ENCODE data around the gene ATG4A. TPM values are rescaled to one million over a fixed set of nuclear protein-coding genes. Genes with fewer than 3 reads are reported as not detected.

Gene ATG4A
- total RNA-seq, 4 donors from 2014 or later = 4.9 to 13.2 (median 8.9) TPM

DNA sequence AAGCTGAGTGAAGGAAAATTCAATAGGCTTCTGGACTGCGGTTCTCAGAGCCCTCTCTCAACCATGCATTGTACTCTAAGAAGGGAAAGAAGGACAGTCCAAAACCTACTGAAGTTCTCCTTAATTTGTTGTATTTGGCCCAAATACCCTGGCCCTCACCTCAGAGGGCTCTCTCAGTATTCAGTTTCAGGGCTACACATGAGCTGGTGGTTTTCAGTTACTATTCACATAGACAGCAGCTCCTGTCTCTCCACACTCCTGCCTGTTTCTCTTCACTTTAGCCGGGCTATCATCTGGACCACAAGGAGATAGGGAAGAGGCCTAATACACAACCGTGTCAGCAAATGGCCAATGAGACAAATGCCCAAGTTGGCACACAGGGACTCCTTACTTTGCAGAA, 66.0 kb downstream of the ATG4A start:
- Histone ChIP-seq H3K4me3 (no peak overlapping the region), H3K4me1 (no peaks in the 10 kb centered on the region), H3K9me3 (no peaks in the 10 kb centered on the region), H3K27ac (no peak overlapping the region), H3K27me3 (no peaks in the 10 kb centered on the region), H3K36me3 (no peaks in the 10 kb centered on the region)
- DNase-seq = no peak
- TF ChIP-seq, protein P1, sequence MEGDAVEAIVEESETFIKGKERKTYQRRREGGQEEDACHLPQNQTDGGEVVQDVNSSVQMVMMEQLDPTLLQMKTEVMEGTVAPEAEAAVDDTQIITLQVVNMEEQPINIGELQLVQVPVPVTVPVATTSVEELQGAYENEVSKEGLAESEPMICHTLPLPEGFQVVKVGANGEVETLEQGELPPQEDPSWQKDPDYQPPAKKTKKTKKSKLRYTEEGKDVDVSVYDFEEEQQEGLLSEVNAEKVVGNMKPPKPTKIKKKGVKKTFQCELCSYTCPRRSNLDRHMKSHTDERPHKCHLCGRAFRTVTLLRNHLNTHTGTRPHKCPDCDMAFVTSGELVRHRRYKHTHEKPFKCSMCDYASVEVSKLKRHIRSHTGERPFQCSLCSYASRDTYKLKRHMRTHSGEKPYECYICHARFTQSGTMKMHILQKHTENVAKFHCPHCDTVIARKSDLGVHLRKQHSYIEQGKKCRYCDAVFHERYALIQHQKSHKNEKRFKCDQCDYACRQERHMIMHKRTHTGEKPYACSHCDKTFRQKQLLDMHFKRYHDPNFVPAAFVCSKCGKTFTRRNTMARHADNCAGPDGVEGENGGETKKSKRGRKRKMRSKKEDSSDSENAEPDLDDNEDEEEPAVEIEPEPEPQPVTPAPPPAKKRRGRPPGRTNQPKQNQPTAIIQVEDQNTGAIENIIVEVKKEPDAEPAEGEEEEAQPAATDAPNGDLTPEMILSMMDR (IDR thresholded peaks at IDR 0.05) = no peak
- intact Hi-C loops (cut with DNase I; ENCODE audit: low total_unique reads) = no loop called here

DNA sequence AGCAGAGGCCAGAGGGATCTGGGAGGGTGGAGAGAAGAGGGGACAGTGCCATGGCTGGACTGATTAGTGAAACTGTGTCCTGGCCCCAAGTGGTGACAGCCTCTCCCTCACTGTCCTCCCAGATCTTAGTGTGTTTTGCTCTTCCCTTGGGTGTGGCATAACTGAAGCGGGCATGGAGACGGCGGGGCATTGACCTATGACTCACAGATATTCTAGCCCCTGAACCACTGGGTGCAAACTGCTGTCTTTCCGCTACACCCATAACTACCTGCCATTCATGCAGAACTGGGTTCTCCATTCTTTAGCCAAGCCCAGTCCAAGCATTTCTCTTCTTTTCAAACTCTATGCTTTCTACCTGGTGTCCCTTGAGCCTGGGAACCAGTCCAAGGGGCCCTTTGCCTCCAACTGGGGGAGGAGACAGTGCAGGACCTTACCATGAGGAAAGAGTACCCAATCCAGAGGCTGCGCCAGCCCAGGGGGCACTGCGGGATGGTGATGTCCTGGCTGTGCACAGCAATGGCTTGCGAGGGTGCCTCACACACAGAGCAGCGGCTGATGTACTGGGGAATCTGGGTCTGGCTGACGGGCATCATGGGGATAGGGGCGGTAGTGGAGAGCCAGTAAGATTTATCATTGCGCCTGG, 67.6 kb downstream of the ATG4A start:
- no peaks in the 10 kb centered on the region for H3K27me3 ChIP-seq
- no peaks in the 10 kb centered on the region for H3K9me3 ChIP-seq
- H3K27ac ChIP-seq = no peak overlapping the region
- no peak overlapping the region for H3K4me3 ChIP-seq
- no peak for DNase-seq
- intact Hi-C loops (cut with DNase I; ENCODE audit: low total_unique reads) = no loop called here
- no peaks in the 10 kb centered on the region for H3K36me3 ChIP-seq
- H3K4me1 ChIP-seq = no peaks in the 10 kb centered on the region
- no peak for TF ChIP-seq POLR2A (IDR thresholded peaks at IDR 0.05)
- TF ChIP-seq, protein P1 (IDR thresholded peaks at IDR 0.05) = no peak

DNA sequence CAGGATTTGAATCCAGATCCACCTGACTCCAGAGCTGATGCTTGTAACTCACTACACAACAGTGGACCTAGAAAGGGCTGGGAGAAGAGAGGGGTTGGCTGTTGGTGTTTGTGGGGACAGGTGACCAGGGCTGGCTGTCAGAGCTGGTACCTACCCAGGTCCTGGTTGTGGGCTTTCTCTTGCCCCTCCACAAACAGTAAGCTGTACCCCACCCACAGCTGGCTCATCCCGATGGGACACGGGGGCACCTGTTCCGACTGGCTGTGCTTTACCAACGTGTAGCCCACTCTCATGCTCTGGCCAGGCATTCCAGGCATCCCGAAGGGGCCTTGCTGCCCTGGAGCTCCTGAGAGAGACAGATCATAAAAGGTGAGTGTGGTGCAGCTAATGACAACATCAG, 68.7 kb downstream of the ATG4A start:
- no peak for DNase-seq
- intact Hi-C loops (cut with DNase I; ENCODE audit: low total_unique reads) = no loop called here
- no peak overlapping the region for H3K4me3 ChIP-seq
- no peaks in the 10 kb centered on the region for H3K9me3 ChIP-seq
- H3K4me1 ChIP-seq = no peaks in the 10 kb centered on the region
- no peak overlapping the region for H3K27ac ChIP-seq
- TF ChIP-seq POLR2A (IDR thresholded peaks at IDR 0.05) = no peak
- TF ChIP-seq, protein P1 (IDR thresholded peaks at IDR 0.05) = no peak
- H3K27me3 ChIP-seq = no peaks in the 10 kb centered on the region
- no peaks in the 10 kb centered on the region for H3K36me3 ChIP-seq

GRCh38 chrX:108162265-108162664, 70.7 kb downstream of the ATG4A start:
- H3K9me3 ChIP-seq = no peaks in the 10 kb centered on the region
- no peak for TF ChIP-seq POLR2A (IDR thresholded peaks at IDR 0.05)
- TF ChIP-seq, protein P1 (IDR thresholded peaks at IDR 0.05) = no peak
- no peaks in the 10 kb centered on the region for H3K36me3 ChIP-seq
- intact Hi-C loops (cut with DNase I; ENCODE audit: low total_unique reads) = no loop called here
- H3K4me3 ChIP-seq = no peak overlapping the region
- H3K27ac ChIP-seq = no peak overlapping the region
- no peaks in the 10 kb centered on the region for H3K27me3 ChIP-seq
- no peaks in the 10 kb centered on the region for H3K4me1 ChIP-seq
- DNase-seq = no peak

- no peaks in the 10 kb centered on the region for H3K9me3 ChIP-seq
- no peak for DNase-seq
- no peak overlapping the region for H3K4me3 ChIP-seq
- no peaks in the 10 kb centered on the region for H3K4me1 ChIP-seq
- TF ChIP-seq, protein P1 (IDR thresholded peaks at IDR 0.05) = no peak
- no peak for TF ChIP-seq POLR2A (IDR thresholded peaks at IDR 0.05)
- H3K36me3 ChIP-seq = no peaks in the 10 kb centered on the region
- H3K27ac ChIP-seq = no peak overlapping the region
- H3K27me3 ChIP-seq = no peaks in the 10 kb centered on the region
- intact Hi-C loops (cut with DNase I; ENCODE audit: low total_unique reads) = no loop called here
Observed at GRCh38 chrX:108163333-108164082, 71.9 kb downstream of the ATG4A start.

All from uterus (tissue), 4 donors.